K562 (cell line): Measurements from ENCODE around the gene SIK3. TPM values are rescaled to one million over a fixed set of nuclear protein-coding genes. Genes with fewer than 3 reads are reported as not detected.

Source experiments
- CREM ChIP-seq: IDR thresholded peaks from 2 replicates; pipeline ENCODE4 v1.6.1; 2014; ENCODE audit warnings: antibody characterized with exemption, low read depth
- GATA2 ChIP-seq: sonication (generic); formaldehyde crosslinking; IDR thresholded peaks from 2 replicates; pipeline ENCODE4 v1.4.0; 2020; ENCODE audit warnings: mild to moderate bottlenecking, missing genetic modification reagents
- GMEB1 ChIP-seq: fragments of 250-450 bp; sonication (Bioruptor Pico); IDR thresholded peaks from 2 replicates; pipeline ENCODE4 v1.4.0; 2020; ENCODE audit warnings: mild to moderate bottlenecking
- HMG20A ChIP-seq: fragments of 450-650 bp; formaldehyde crosslinking; conservative IDR thresholded peaks from 2 replicates; pipeline ENCODE4 v1.4.0; 2020; ENCODE audit warnings: mild to moderate bottlenecking, mixed read lengths
- HMGXB4 ChIP-seq: sonication (generic); formaldehyde crosslinking; IDR thresholded peaks from 2 replicates; pipeline ENCODE4 v1.8.1; 2023; ENCODE audit warnings: mild to moderate bottlenecking, missing genetic modification reagents
- HNRNPH1 ChIP-seq: fragments of 200-400 bp; formaldehyde crosslinking; optimal IDR thresholded peaks from 2 replicates; pipeline ENCODE3; 2017; ENCODE audit warnings: low read depth, mild to moderate bottlenecking, low read length, moderate library complexity
- IFI16 ChIP-seq: fragments of 250-450 bp; sonication (Bioruptor Pico); IDR thresholded peaks from 2 replicates; pipeline ENCODE4 v2.1.2; 2022; ENCODE audit warnings: mild to moderate bottlenecking, inconsistent platforms
- MTA2 ChIP-seq: fragments of 450-650 bp; IDR thresholded peaks from 2 replicates; pipeline ENCODE4 v1.6.1; 2016; ENCODE audit warnings: low read depth
- NEUROD1 ChIP-seq: fragments of 150-350 bp; IDR thresholded peaks from 2 replicates; pipeline ENCODE4 v1.6.1; 2014; ENCODE audit warnings: borderline replicate concordance, low read length, low read depth; ENCODE audit not compliant: partially characterized antibody
- OTX1 ChIP-seq: fragments of 450-650 bp; formaldehyde crosslinking; IDR thresholded peaks from 2 replicates; pipeline ENCODE4 v1.4.0; 2022; ENCODE audit warnings: mild to moderate bottlenecking
- POLR2B ChIP-seq: fragments of 450-650 bp; IDR thresholded peaks from 2 replicates; pipeline ENCODE4 v1.6.1; 2018; ENCODE audit warnings: low read depth; ENCODE audit not compliant: partially characterized antibody
- RREB1 ChIP-seq: fragments of 250-450 bp; sonication (Bioruptor Pico); IDR thresholded peaks from 2 replicates; pipeline ENCODE4 v1.4.0; 2020
- ZBTB49 ChIP-seq: sonication (generic); formaldehyde crosslinking; IDR thresholded peaks from 2 replicates; pipeline ENCODE4 v1.8.0; 2022; ENCODE audit warnings: missing genetic modification reagents, mild to moderate bottlenecking, borderline replicate concordance
- ZNF75A ChIP-seq: fragments of 450-650 bp; formaldehyde crosslinking; IDR thresholded peaks from 2 replicates; pipeline ENCODE4 v1.4.0; 2020; ENCODE audit warnings: mild to moderate bottlenecking
- ZNF778 ChIP-seq: fragments of 450-650 bp; formaldehyde crosslinking; IDR thresholded peaks from 2 replicates; pipeline ENCODE4 v1.4.0; 2020; ENCODE audit warnings: mild to moderate bottlenecking, moderate library complexity
- polyA plus RNA-seq, 8 experiments: library from polyadenylated mRNA; depleted of rRNA in 4 of 8; stranded (reverse) in 5 of 8; unstranded in 3 of 8; fragments of >200 nt; fragmentation: Nextera tagmentation in 2 of 8; fragmentation: Illumina TruSeq in 1 of 8; extraction: Ambion mirVana in 2 of 8; extraction: Trizol in 1 of 8; gene quantifications; 2 replicates each; pipeline versions ENCODE4 v1.2.1 to v1.2.3, GENCODE V29; 2011 to 2014; ENCODE audit warnings: inconsistent platforms in 1 of 8, missing spikeins in 1 of 8
- total RNA-seq, 7 experiments: library from RNA; depleted of rRNA in 6 of 7; stranded (reverse); fragments of >200 nt in 6 of 7; fragmentation: Illumina TruSeq in 2 of 7; extraction: Trizol in 2 of 7; gene quantifications; 2 replicates each; pipeline versions ENCODE4 v1.2.1 to v1.2.3, GENCODE V29; 2011 to 2021; ENCODE audit warnings: low replicate concordance in 1 of 7

The SIK3 gene
- total and polyA plus RNA-seq, 9 of the 15 experiments (the other 6 are each of a cell fraction or from before 2014, with no cell fraction given) = 1.6 to 21.6 (median 8.0) TPM

- no peak for TF ChIP-seq RREB1 (CRISPR knock-in tag)
- no peak for TF ChIP-seq ZNF778
- TF ChIP-seq CREM = peak; percentile 68
- no peak for TF ChIP-seq HNRNPH1
- TF ChIP-seq HMGXB4 = no peak; the same call in 1 of the 2 replicates
- TF ChIP-seq OTX1 (CRISPR knock-in tag) = no peak
- peak; percentile 36 for TF ChIP-seq NEUROD1
- no peak for TF ChIP-seq GATA2 (CRISPR knock-in tag)
- no peak for TF ChIP-seq GMEB1 (CRISPR knock-in tag)
- TF ChIP-seq IFI16 (CRISPR knock-in tag) = no peak
- TF ChIP-seq MTA2 = no peak
- no peak for TF ChIP-seq ZBTB49 (CRISPR knock-in tag)
- TF ChIP-seq ZNF75A (CRISPR knock-in tag) = no peak
- TF ChIP-seq HMG20A (CRISPR knock-in tag) = no peak
- TF ChIP-seq POLR2B = peak; percentile 94
These were observed 45.7 kb upstream of the SIK3 start, which contains the start of gene PAFAH1B2 (continued) for GRCh38 chr11:117143871-117144476.
